ENCODE results near the gene NET1. TPM values are rescaled to one million over a fixed set of nuclear protein-coding genes. Genes with fewer than 3 reads are reported as not detected.

The NET1 gene
- polyA plus RNA-seq, 1 of the 3 experiments (the other 2 are of a cell fraction) = 4.7 TPM

GRCh38 chr10:5502061-5502521 lies 89.7 kb downstream of the NET1 start:
- TF ChIP-seq TEAD4 (IDR thresholded peaks at IDR 0.05; ENCODE audit: borderline replicate concordance, insufficient read depth) (no peak), RFX5 (IDR thresholded peaks at IDR 0.05; ENCODE audit: low read length) (no peak), RXRA (IDR thresholded peaks at IDR 0.05; ENCODE audit: borderline replicate concordance, low read depth) (no peak), POLR2AphosphoS5 (IDR thresholded peaks at IDR 0.05; ENCODE audit: low read depth, low read length) (no peak), NFIC (IDR thresholded peaks at IDR 0.05; ENCODE audit: borderline replicate concordance) (no peak), YY1 (IDR thresholded peaks at IDR 0.05; ENCODE audit: low read depth) (no peak), RCOR1 (IDR thresholded peaks at IDR 0.05; ENCODE audit: low read length) (no peak), TAF1 (IDR thresholded peaks at IDR 0.05; ENCODE audit: borderline replicate concordance, low read depth, low read length) (no peak), GATA2 (CRISPR knock-in tag; IDR thresholded peaks at IDR 0.05) (no peak), SMC3 (IDR thresholded peaks at IDR 0.05; ENCODE audit: low read depth, low read length) (no peak), PBX3 (IDR thresholded peaks at IDR 0.05) (no peak), SIN3A (IDR thresholded peaks at IDR 0.05; ENCODE audit: borderline replicate concordance, low read depth, low read length) (no peak)
- TF ChIP-seq, protein P1, sequence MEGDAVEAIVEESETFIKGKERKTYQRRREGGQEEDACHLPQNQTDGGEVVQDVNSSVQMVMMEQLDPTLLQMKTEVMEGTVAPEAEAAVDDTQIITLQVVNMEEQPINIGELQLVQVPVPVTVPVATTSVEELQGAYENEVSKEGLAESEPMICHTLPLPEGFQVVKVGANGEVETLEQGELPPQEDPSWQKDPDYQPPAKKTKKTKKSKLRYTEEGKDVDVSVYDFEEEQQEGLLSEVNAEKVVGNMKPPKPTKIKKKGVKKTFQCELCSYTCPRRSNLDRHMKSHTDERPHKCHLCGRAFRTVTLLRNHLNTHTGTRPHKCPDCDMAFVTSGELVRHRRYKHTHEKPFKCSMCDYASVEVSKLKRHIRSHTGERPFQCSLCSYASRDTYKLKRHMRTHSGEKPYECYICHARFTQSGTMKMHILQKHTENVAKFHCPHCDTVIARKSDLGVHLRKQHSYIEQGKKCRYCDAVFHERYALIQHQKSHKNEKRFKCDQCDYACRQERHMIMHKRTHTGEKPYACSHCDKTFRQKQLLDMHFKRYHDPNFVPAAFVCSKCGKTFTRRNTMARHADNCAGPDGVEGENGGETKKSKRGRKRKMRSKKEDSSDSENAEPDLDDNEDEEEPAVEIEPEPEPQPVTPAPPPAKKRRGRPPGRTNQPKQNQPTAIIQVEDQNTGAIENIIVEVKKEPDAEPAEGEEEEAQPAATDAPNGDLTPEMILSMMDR (IDR thresholded peaks at IDR 0.05) = no peak
- H3F3A ChIP-seq (replicated peaks; ENCODE audit: insufficient read depth) = no peaks in the 10 kb centered on the region
- H4K20me1 ChIP-seq (ENCODE audit: insufficient read depth) = no peaks in the 10 kb centered on the region
- H3K4me1 ChIP-seq (ENCODE audit: control insufficient read depth in 1 of 2, insufficient read depth in 2 of 2, low read depth in 1 of 2, low read length in 1 of 2) = no peaks in the 10 kb centered on the region; a peak in 1 of 4 replicates
- no peak overlapping the region for H3K4me2 ChIP-seq
- no peak overlapping the region for H2AFZ ChIP-seq (ENCODE audit: low read depth)
- no peaks in the 10 kb centered on the region for H3K9me2 ChIP-seq
- POLR2A ChIA-PET = no interaction called here
- DNase-seq = no peak
- peaks cover 8% of the 10 kb centered on the region for H3K27me3 ChIP-seq (ENCODE audit: insufficient read depth)
- no peaks in the 10 kb centered on the region for H3K36me3 ChIP-seq (replicated peaks in 1 of 2; ENCODE audit: control insufficient read depth in 1 of 2, insufficient read depth in 2 of 2, low read length in 1 of 2)
- H3K4me3 ChIP-seq (ENCODE audit: low read depth in 2 of 2, low read length in 1 of 2) = no peak overlapping the region
- H3K27ac ChIP-seq (ENCODE audit: low read depth in 2 of 2, low read length in 1 of 2) = no peak overlapping the region
- no peaks in the 10 kb centered on the region for H3K9me3 ChIP-seq
- WGBS (ENCODE audit: low lambda C conversion rate) = 81% methylated on average over 12 of the region's 12 CpGs
- CTCF ChIA-PET = interaction anchor here (1.2 kb wide), 1 partner anchor 40 kb away, joined by 3 read pairs; no protein-coding TSS in a partner anchor
- no peaks in the 10 kb centered on the region for H3K79me2 ChIP-seq (ENCODE audit: insufficient read depth)
- no peak overlapping the region for H3K9ac ChIP-seq

DNA sequence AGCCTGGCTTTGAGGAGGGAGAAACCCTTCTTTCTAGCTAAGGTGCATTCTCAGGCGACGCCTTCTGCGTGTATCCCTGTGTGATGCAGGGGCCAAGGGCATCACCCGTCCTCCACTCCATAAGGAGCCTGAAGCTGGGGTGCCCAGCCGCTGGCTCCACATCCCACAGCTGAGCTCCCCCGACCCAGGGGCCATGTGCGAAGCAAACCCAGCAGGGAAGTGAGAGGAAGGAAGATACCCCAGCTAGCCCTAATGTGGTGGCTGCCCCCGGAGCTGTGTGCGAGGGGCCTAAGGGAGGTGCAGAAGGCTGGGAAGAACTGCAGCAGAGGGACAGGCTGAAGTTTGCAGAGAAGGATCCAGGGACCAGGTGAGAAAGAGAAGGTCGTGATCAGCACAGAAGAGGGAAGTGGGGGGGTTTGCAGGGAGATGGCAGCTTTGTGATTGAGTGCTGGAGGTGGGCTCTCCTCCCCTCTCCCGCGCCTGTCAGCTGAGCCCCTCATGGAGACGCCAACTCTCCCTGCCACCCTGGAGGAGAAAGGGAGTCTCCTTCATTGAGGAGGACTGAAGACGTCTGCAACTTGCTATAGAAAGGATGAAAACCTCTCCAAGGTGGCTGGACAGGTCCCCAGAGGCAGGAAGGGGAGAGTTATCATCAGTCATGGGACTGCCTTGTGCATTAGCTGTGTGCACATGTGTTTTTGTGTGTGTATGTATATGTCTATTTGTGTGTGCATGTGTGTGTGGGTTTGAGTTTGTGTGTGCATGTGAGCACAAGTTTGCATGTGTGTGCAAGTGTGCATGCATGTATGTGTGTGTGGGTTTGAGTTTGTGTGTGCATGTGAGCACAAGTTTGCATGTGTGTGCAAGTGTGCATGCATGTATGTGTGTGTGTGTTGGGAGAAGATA lies 90.5 kb downstream of the NET1 start:
- H3K27ac ChIP-seq (ENCODE audit: low read depth in 2 of 2, low read length in 1 of 2) = no peak overlapping the region
- no peak overlapping the region for H2AFZ ChIP-seq (ENCODE audit: low read depth)
- peaks cover 8% of the 10 kb centered on the region for H3K27me3 ChIP-seq (ENCODE audit: insufficient read depth)
- no peaks in the 10 kb centered on the region for H3K79me2 ChIP-seq (ENCODE audit: insufficient read depth)
- H3K4me1 ChIP-seq (ENCODE audit: control insufficient read depth in 1 of 2, insufficient read depth in 2 of 2, low read depth in 1 of 2, low read length in 1 of 2) = no peaks in the 10 kb centered on the region; a peak in 1 of 4 replicates
- H3K9me3 ChIP-seq = no peaks in the 10 kb centered on the region
- CTCF ChIA-PET = no interaction called here
- H4K20me1 ChIP-seq (ENCODE audit: insufficient read depth) = no peaks in the 10 kb centered on the region
- WGBS (ENCODE audit: low lambda C conversion rate) = 71% methylated on average over 8 of the region's 14 CpGs
- no peaks in the 10 kb centered on the region for H3F3A ChIP-seq (replicated peaks; ENCODE audit: insufficient read depth)
- no peak for DNase-seq
- TF ChIP-seq SMC3 (IDR thresholded peaks at IDR 0.05; ENCODE audit: low read depth, low read length) = no peak
- no peak for TF ChIP-seq TCF12 (IDR thresholded peaks at IDR 0.05)
- no peak for TF ChIP-seq EZH2phosphoT487 (IDR thresholded peaks at IDR 0.05; ENCODE audit: borderline replicate concordance, low read depth)
- no peaks in the 10 kb centered on the region for H3K9me2 ChIP-seq
- no peak overlapping the region for H3K9ac ChIP-seq
- POLR2A ChIA-PET = no interaction called here
- H3K36me3 ChIP-seq (replicated peaks in 1 of 2; ENCODE audit: control insufficient read depth in 1 of 2, insufficient read depth in 2 of 2, low read length in 1 of 2) = no peaks in the 10 kb centered on the region
- no peak overlapping the region for H3K4me3 ChIP-seq (ENCODE audit: low read depth in 2 of 2, low read length in 1 of 2)
- no peak overlapping the region for H3K4me2 ChIP-seq
